HEK293 (cell line): ENCODE results near the gene SPZ1.

Experiments
- CTCF ChIP-seq: fragments of 450-650 bp; formaldehyde crosslinking; IDR thresholded peaks from 2 replicates; pipeline ENCODE4 v1.5.1; 2016; ENCODE audit warnings: missing biosample characterization, missing genetic modification characterization
- SP3 ChIP-seq: fragments of 450-650 bp; formaldehyde crosslinking; IDR thresholded peaks from 2 replicates; pipeline ENCODE4 v1.5.1; 2016; ENCODE audit warnings: missing biosample characterization, missing genetic modification characterization
- TRIM28 ChIP-seq: IDR thresholded peaks from 2 replicates; pipeline ENCODE4 v1.6.1; 2011; ENCODE audit warnings: low read length, control low read depth, borderline replicate concordance
- ZBTB21 ChIP-seq: fragments of 450-650 bp; formaldehyde crosslinking; IDR thresholded peaks from 2 replicates; pipeline ENCODE4 v1.5.1; 2017; ENCODE audit warnings: missing biosample characterization, missing genetic modification characterization
- ZNF155 ChIP-seq: fragments of 450-650 bp; formaldehyde crosslinking; IDR thresholded peaks from 2 replicates; pipeline ENCODE4 v1.5.1; 2016; ENCODE audit warnings: missing biosample characterization, missing genetic modification characterization
- ZNF518A ChIP-seq: fragments of 450-650 bp; formaldehyde crosslinking; conservative IDR thresholded peaks from 2 replicates; pipeline ENCODE4 v1.5.1; 2016; ENCODE audit warnings: low read depth, missing biosample characterization, missing genetic modification characterization
- ZNF670 ChIP-seq: fragments of 450-650 bp; formaldehyde crosslinking; IDR thresholded peaks from 2 replicates; pipeline ENCODE4 v1.5.1; 2016; ENCODE audit warnings: missing biosample characterization, missing genetic modification characterization, low read depth
- ZNF776 ChIP-seq: fragments of 450-650 bp; formaldehyde crosslinking; IDR thresholded peaks from 2 replicates; pipeline ENCODE4 v1.5.0; 2017; ENCODE audit warnings: missing biosample characterization, missing genetic modification characterization, borderline replicate concordance

- TF ChIP-seq ZNF155 (tag by site-specific recombination) (no peak), CTCF (tag by site-specific recombination) (no peak), TRIM28 (no peak), SP3 (tag by site-specific recombination) (no peak), ZNF670 (tag by site-specific recombination) (no peak), ZNF776 (tag by site-specific recombination) (no peak), ZBTB21 (tag by site-specific recombination) (no peak), ZNF518A (no peak)
Measured at GRCh38 chr5:80326468-80326867, 6.7 kb downstream of the SPZ1 start.
